ENCODE measurements around the gene ZNF574.

GRCh38 chr19:42129399-42130253, 53.7 kb downstream of the ZNF574 start:
- TF ChIP-seq POLR2A (IDR thresholded peaks at IDR 0.05) (no peak), CTCF (IDR thresholded peaks at IDR 0.05) (no peak)
